OCI-LY3 (cell line): Measurements from ENCODE around the gene SNAP47.

ENCODE experiments used
- EZH2phosphoT487 ChIP-seq: fragments of 200-600 bp; shearing (Covaris generic); IDR thresholded peaks from 2 replicates; pipeline ENCODE4 v1.6.1; 2018; ENCODE audit warnings: antibody characterized with exemption, mixed run types, low read depth
- TF ChIP-seq, protein P1 (sequence below): fragments of 200-600, 300-600 bp; sonication (generic); IDR thresholded peaks from 2 replicates; pipeline ENCODE4 v1.5.1; 2014; ENCODE audit warnings: antibody characterized with exemption, low read length, low read depth

DNA sequence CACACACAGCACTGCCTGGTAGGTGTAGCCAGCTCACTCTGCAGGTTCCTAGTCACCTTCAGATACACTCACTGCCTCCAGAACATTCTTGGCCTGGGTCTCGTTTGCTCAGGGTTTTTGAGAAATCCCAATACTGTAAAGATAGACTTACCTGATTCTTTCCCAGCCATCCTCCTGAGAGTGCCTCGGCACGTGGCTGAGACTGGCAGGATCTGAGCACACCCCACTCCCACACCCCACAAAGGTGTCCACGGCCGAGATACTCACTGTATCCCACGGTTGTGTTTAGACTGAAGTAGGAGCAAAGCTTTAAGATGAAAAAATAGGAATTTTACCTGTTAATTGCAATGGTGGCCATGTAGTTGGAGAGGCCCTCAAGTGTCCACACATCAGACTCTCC lies 33.4 kb downstream of the SNAP47 start:
- TF ChIP-seq, protein P1, sequence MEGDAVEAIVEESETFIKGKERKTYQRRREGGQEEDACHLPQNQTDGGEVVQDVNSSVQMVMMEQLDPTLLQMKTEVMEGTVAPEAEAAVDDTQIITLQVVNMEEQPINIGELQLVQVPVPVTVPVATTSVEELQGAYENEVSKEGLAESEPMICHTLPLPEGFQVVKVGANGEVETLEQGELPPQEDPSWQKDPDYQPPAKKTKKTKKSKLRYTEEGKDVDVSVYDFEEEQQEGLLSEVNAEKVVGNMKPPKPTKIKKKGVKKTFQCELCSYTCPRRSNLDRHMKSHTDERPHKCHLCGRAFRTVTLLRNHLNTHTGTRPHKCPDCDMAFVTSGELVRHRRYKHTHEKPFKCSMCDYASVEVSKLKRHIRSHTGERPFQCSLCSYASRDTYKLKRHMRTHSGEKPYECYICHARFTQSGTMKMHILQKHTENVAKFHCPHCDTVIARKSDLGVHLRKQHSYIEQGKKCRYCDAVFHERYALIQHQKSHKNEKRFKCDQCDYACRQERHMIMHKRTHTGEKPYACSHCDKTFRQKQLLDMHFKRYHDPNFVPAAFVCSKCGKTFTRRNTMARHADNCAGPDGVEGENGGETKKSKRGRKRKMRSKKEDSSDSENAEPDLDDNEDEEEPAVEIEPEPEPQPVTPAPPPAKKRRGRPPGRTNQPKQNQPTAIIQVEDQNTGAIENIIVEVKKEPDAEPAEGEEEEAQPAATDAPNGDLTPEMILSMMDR: no peak
- no peak for TF ChIP-seq EZH2phosphoT487
